Karpas-422 (cell line): Measurements from ENCODE around the gene CARD6. TPM values are rescaled to one million over a fixed set of nuclear protein-coding genes. Genes with fewer than 3 reads are reported as not detected.
A peak's percentile ranks its signal among the peaks of the same experiment; 100 is the strongest.

Source experiments
- DNase-seq: peaks from one replicate; pipeline ENCODE4 v3.0.0-alpha.2; 2015
- H2AFZ ChIP-seq: fragments of 200-600 bp; sonication (generic); 2 replicates; pipeline ENCODE4 v1.6.1; 2014; ENCODE audit warnings: antibody characterized with exemption, low read length, mixed read lengths
- H3K27ac ChIP-seq: fragments of 200-600 bp; sonication (generic); 2 replicates; pipeline ENCODE4 v1.5.1; 2014; ENCODE audit warnings: mild to moderate bottlenecking, low read length, moderate library complexity
- H3K27me3 ChIP-seq: fragments of 200-600 bp; sonication (generic); 2 replicates; pipeline ENCODE4 v1.6.1; 2014; ENCODE audit warnings: low read length, mixed read lengths
- H3K36me3 ChIP-seq: fragments of 200-600 bp; sonication (generic); 2 replicates; pipeline ENCODE4 v1.6.1; 2014; ENCODE audit warnings: low read length, mixed read lengths; ENCODE audit not compliant: insufficient read depth
- H3K4me1 ChIP-seq: fragments of 200-600 bp; sonication (generic); 2 replicates; pipeline ENCODE4 v1.6.1; 2014; ENCODE audit warnings: mild to moderate bottlenecking, low read length, mixed read lengths
- H3K4me2 ChIP-seq: fragments of 200-600 bp; sonication (generic); 2 replicates; pipeline ENCODE4 v1.6.1; 2014; ENCODE audit warnings: low read length, low read depth, mild to moderate bottlenecking; ENCODE audit not compliant: poor library complexity, severe bottlenecking
- H3K4me3 ChIP-seq: fragments of 200-600 bp; sonication (generic); 2 replicates; pipeline ENCODE4 v1.5.1; 2014; ENCODE audit warnings: mild to moderate bottlenecking, antibody characterized with exemption, low read length, mixed read lengths
- H3K79me2 ChIP-seq: fragments of 200-600 bp; sonication (generic); 2 replicates; pipeline ENCODE4 v1.6.1; 2014; ENCODE audit warnings: mild to moderate bottlenecking, low read length, mixed read lengths
- H3K9ac ChIP-seq: fragments of 200-600 bp; sonication (generic); 2 replicates; pipeline ENCODE4 v1.6.0; 2014; ENCODE audit warnings: low read length
- H3K9me2 ChIP-seq: fragments of 200-600 bp; sonication (generic), shearing (Covaris generic); replicated peaks from 2 replicates; pipeline ENCODE4 v1.6.0; 2014; ENCODE audit warnings: mild to moderate bottlenecking, low read length, moderate library complexity; ENCODE audit not compliant: insufficient read depth
- H3K9me3 ChIP-seq: fragments of 300-700, 200-600 bp; sonication (generic); 2 replicates; pipeline ENCODE4 v1.6.1; 2014; ENCODE audit warnings: low read length, mixed read lengths
- H4K20me1 ChIP-seq: fragments of 200-600 bp; sonication (generic); 2 replicates; pipeline ENCODE4 v1.6.1; 2014; ENCODE audit warnings: mild to moderate bottlenecking, antibody characterized with exemption, low read length, low read depth; ENCODE audit not compliant: insufficient read depth
- total RNA-seq: library from RNA; depleted of rRNA; stranded (reverse); fragments of >200 nt; shearing (Covaris generic); gene quantifications from 2 replicates; pipeline ENCODE4 v1.2.3, GENCODE V29; 2014; ENCODE audit warnings: low replicate concordance

The CARD6 gene
- total RNA-seq, 1 experiment from 2014 or later: 1.0 TPM

DNA sequence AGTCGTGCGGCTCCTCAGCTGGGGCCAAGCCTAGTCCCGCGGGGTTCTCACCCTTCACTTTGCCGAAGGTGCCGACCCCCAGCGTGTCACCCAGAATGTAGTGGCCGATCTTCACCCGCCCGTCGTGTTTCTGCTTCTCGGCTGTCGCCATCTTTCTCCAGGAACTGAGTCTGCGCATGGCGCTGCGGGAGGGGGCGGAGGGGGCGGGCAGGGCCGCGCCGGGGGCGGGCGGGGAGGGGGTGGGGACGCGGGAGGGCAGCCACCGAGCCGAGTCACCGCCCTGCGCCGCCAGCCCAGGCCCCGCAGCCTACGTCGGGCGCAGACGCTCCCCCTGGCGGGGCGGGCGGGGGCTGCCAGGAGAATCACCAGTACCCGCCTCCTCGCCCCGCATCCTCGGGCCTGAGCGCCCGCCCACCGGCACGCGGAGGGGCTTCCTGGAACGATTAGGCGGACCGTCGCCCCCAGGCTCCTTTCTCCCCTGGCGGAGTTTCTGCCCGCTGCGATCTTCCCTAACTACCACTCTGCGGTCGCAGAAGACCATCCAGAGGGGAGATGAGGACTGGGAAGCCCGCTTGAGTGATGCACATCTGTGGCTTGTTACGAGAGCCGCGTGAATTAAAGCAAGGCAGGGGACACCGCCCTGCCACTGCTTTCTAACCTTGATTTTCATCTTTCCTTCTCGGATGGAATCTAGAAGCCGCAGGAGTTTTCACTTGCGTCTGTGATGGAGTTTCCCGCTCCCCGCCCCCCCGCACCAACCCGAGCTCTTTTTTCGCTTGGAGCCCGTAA, 43.0 kb upstream of the CARD6 start, which contains the start of gene PRKAA1:
Gene PRKAA1 (minus strand): TSS at position 363 of the 789 bp plus-strand sequence. CDS start 185 bp downstream, at position 178.
- H4K20me1 ChIP-seq: no peaks in the 10 kb centered on the region
- H3K27ac ChIP-seq: peak within 1 kb of the TSS; percentile 83
- peak within 1 kb of the TSS; percentile 97 for H3K4me3 ChIP-seq
- no peaks in the 10 kb centered on the region for H3K27me3 ChIP-seq
- H3K79me2 ChIP-seq: peaks cover 47% of the 10 kb centered on the region
- peak within 1 kb of the TSS; percentile 100 for H2AFZ ChIP-seq
- peak within 1 kb of the TSS; percentile 88 for H3K4me2 ChIP-seq
- peak within 1 kb of the TSS; percentile 97 for H3K9ac ChIP-seq
- H3K9me3 ChIP-seq: no peaks in the 10 kb centered on the region
- peak; percentile 96 for DNase-seq
- H3K4me1 ChIP-seq: peaks cover 24% of the 10 kb centered on the region
- H3K36me3 ChIP-seq: peaks cover 7% of the 10 kb centered on the region
- no peaks in the 10 kb centered on the region for H3K9me2 ChIP-seq

DNA sequence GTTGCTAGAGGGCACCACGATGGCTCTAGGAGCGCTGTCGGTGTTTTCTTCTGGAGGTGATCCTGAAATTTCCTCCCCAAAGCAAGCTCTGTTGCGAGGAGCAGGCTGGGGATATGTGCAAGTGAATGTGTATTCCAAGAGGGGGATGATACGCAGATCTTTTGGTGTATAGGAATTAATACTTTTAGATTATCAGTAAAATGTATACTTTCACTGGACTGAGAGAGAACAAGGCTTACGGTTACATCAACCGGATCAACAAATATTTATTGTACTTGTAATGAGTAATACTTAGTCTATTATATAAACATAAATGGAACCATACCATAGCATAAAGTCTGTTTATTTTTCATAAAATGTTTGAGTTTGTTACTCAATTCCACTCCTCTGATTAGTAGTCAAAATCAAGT, 42.4 kb upstream of the CARD6 start:
- peaks cover 6% of the 10 kb centered on the region for H3K36me3 ChIP-seq
- no peak overlapping the region for H3K27ac ChIP-seq
- peak overlapping the region; percentile 84 for H3K4me2 ChIP-seq
- peaks cover 24% of the 10 kb centered on the region for H3K4me1 ChIP-seq
- H3K9me3 ChIP-seq: no peaks in the 10 kb centered on the region
- H3K27me3 ChIP-seq: no peaks in the 10 kb centered on the region
- no peaks in the 10 kb centered on the region for H3K9me2 ChIP-seq
- no peaks in the 10 kb centered on the region for H4K20me1 ChIP-seq
- peak overlapping the region; percentile 100 for H2AFZ ChIP-seq
- H3K4me3 ChIP-seq: peak overlapping the region; percentile 97
- no peak for DNase-seq
- H3K9ac ChIP-seq: peak overlapping the region; percentile 97
- peaks cover 41% of the 10 kb centered on the region for H3K79me2 ChIP-seq

DNA sequence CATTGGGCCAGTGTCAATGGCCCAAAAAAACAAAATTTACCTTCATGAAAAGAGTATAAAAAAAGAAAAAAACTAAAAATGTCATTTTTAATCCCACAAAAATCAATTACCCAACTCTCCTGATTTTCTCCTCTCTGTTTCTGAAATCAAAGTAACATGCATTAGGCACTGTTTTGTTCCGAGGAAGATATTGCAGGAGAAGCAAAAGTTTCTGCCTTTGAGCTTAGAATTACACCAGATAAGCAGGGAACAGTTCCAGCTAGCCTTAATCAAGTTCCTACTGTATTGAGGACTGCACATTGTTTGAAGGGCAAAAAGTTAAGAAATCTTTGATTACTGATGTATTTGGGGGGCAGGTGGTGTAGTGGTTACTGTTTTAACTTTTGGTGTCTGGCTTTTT, 41.9 kb upstream of the CARD6 start:
- Histone ChIP-seq H3K27ac (no peak overlapping the region), H3K4me1 (peaks cover 24% of the 10 kb centered on the region), H3K9me3 (no peaks in the 10 kb centered on the region), H3K9ac (peak overlapping the region; percentile 97), H3K9me2 (no peaks in the 10 kb centered on the region), H3K79me2 (peaks cover 37% of the 10 kb centered on the region), H4K20me1 (no peaks in the 10 kb centered on the region), H2AFZ (no peak overlapping the region), H3K4me3 (peak overlapping the region; percentile 97), H3K27me3 (no peaks in the 10 kb centered on the region), H3K4me2 (peak overlapping the region; percentile 84), H3K36me3 (peaks cover 6% of the 10 kb centered on the region)
- no peak for DNase-seq

DNA sequence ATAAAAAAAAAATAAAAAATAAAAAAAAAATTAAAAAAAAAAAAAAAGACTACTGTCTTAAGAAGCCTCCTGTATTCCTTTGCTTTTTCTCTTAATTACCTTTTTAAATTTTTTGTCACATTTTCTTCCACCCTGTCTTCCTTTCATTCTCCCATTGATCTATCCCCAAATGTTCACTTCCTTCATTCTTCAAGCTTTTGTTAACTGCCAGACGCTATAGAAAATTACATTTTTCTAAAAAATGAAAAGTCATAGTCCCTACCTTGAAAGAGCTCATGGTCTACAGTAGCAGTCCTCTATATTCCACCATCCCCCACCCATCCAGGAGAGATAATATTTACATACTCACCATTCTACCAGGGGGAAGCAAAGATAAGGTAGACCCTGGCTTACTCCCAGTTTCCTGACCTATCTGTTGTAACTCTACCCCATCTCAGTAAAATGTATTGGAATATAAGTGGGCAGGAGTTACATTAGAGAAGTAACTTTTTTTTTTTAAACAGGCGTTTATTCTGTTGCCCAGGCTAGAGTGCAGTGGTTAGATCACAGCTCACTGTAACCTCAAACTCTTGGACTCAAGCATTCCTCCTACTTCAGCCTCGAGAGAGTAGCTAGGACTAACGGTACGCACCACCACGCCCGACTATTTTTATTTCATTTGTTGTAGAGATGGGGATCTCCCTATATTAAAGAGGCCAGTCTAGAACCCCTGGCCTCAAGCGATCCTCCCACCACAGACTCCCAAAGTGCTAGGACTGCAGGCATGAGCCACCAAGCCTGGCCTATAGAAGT, 39.2 kb upstream of the CARD6 start:
- Histone ChIP-seq H4K20me1 (no peaks in the 10 kb centered on the region), H3K9me3 (no peaks in the 10 kb centered on the region), H2AFZ (no peak overlapping the region), H3K36me3 (no peaks in the 10 kb centered on the region), H3K4me2 (no peak overlapping the region), H3K79me2 (peaks cover 10% of the 10 kb centered on the region), H3K27me3 (no peaks in the 10 kb centered on the region), H3K27ac (no peak overlapping the region), H3K9ac (no peak overlapping the region), H3K4me3 (no peak overlapping the region), H3K4me1 (peaks cover 15% of the 10 kb centered on the region), H3K9me2 (no peaks in the 10 kb centered on the region)
- DNase-seq: no peak

DNA sequence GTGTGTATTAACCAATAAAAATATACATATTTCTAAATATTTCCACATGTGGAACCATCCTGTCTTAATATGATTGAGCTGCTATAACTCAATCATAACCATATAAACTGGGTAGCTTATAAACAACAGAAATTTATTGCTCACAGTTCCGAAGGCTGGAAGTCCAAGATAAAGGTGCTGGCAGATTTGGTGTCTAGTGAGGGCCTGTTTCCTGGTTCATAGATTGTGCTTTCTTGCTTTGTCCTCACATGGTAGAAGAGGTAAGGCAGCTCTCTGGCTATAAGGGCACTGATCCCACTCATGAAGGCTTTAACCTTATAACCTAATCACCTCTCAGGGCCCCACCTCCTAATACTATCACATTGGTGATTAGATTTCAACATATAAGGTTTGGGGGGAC, 29.0 kb upstream of the CARD6 start:
- Histone ChIP-seq H4K20me1 (no peaks in the 10 kb centered on the region), H2AFZ (no peak overlapping the region), H3K4me2 (no peak overlapping the region), H3K36me3 (no peaks in the 10 kb centered on the region), H3K9me3 (no peaks in the 10 kb centered on the region), H3K79me2 (no peaks in the 10 kb centered on the region), H3K4me3 (no peak overlapping the region), H3K9me2 (no peaks in the 10 kb centered on the region), H3K27me3 (no peaks in the 10 kb centered on the region), H3K9ac (no peak overlapping the region), H3K27ac (no peak overlapping the region), H3K4me1 (no peaks in the 10 kb centered on the region)
- DNase-seq: no peak

DNA sequence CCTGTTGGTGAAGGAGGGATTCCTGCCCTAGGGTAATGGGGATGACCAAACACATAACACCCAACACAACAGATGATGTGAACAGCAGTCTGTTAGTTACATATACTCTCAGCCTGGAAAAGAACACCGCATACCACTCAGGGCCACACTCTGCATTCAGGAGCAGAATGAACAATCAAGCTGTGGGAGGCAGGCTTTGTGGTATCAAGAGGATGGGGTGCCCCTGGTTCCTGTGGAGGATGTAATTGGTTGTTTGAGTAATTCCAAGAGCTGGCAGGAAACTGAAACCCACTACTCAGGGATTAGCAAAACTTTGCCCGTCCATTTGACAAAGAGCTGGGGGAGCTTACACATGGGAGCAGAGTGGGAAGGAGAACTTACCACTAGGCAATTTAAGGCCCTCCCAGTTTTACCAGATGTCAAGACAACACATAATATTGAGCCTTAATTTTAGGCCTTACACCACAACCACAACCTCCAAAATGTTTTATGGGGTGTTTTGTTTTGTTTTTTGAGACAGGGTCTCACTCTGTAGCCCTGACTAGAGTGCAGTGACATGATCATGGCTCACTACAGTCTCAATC, 27.4 kb upstream of the CARD6 start:
- no peaks in the 10 kb centered on the region for H3K9me3 ChIP-seq
- H3K4me1 ChIP-seq: no peaks in the 10 kb centered on the region
- H3K4me3 ChIP-seq: no peak overlapping the region
- H3K79me2 ChIP-seq: no peaks in the 10 kb centered on the region
- no peak overlapping the region for H3K4me2 ChIP-seq
- H3K27ac ChIP-seq: no peak overlapping the region
- no peak for DNase-seq
- no peaks in the 10 kb centered on the region for H3K36me3 ChIP-seq
- H3K27me3 ChIP-seq: no peaks in the 10 kb centered on the region
- H3K9me2 ChIP-seq: no peaks in the 10 kb centered on the region
- no peak overlapping the region for H3K9ac ChIP-seq
- H4K20me1 ChIP-seq: no peaks in the 10 kb centered on the region
- H2AFZ ChIP-seq: no peak overlapping the region

DNA sequence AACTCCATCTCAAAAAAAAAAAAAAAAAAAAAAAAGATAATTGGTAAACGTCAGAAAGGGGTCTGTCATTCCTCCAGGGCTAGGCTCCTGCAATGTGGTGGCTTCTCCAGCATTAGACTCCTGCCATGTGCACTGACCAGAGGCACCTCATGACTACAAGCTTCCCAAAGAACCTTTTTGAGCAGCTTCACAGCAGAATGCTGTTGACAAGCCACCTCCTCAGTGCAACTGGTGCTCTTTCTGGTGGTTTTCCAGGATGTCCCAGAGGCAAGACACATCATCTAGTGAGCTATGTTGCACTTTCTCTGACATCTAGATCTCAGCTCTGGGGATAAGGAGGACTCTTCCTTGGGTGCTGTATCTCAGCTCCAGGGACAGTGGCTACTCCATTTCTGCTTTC, 17.7 kb upstream of the CARD6 start:
- H3K9me3 ChIP-seq: no peaks in the 10 kb centered on the region
- H3K9ac ChIP-seq: no peak overlapping the region

More for the DNA sequence above, 17.7 kb upstream of the CARD6 start:
- DNase-seq: no peak
- H3K36me3 ChIP-seq: peaks cover 20% of the 10 kb centered on the region; the same call in 1 of the 2 replicates
- no peak overlapping the region for H3K4me2 ChIP-seq
- no peaks in the 10 kb centered on the region for H3K4me1 ChIP-seq
- peaks cover 14% of the 10 kb centered on the region; the same call in 1 of the 2 replicates for H4K20me1 ChIP-seq
- H3K79me2 ChIP-seq: no peaks in the 10 kb centered on the region
- no peak overlapping the region for H3K4me3 ChIP-seq
- H2AFZ ChIP-seq: no peak overlapping the region
- H3K9me2 ChIP-seq: no peaks in the 10 kb centered on the region
- H3K27me3 ChIP-seq: no peaks in the 10 kb centered on the region
- H3K27ac ChIP-seq: no peak overlapping the region
